ENCODE data around the gene MYRF. TPM values are rescaled to one million over a fixed set of nuclear protein-coding genes. Genes with fewer than 3 reads are reported as not detected.

MYRF gene
- polyA plus RNA-seq, 1 donor (not counting 4 experiments of a cell fraction or from before 2014, with no cell fraction given): 0.14 TPM

- TF ChIP-seq CTCF (optimal IDR thresholded peaks at IDR 0.05 in 1 of 3, IDR thresholded peaks at IDR 0.05 in 1 of 3, conservative IDR thresholded peaks at IDR 0.05 in 1 of 3; ENCODE audit: extremely low read depth in 1 of 3, insufficient read depth in 2 of 3, low read length in 3 of 3): no peak
- TF ChIP-seq EZH2 (IDR thresholded peaks at IDR 0.05; ENCODE audit: low read length): no peak
- DNase-seq (ENCODE audit: low read depth, low spot score) (no peak), FAIRE-seq (no peak)
- Histone ChIP-seq H3K9ac (ENCODE audit: control insufficient read depth, extremely low read depth, insufficient read depth, low read length) (no peak overlapping the region), H3K9me3 (ENCODE audit: control insufficient read depth, low read depth, low read length) (no peaks in the 10 kb centered on the region), H3K36me3 (ENCODE audit: control insufficient read depth in 2 of 2, extremely low read depth in 1 of 2, insufficient read depth in 2 of 2, low read length in 2 of 2) (no peaks in the 10 kb centered on the region), H2AFZ (ENCODE audit: control insufficient read depth, low read length) (no peak overlapping the region), H4K20me1 (ENCODE audit: control insufficient read depth, extremely low read depth, insufficient read depth, low read length) (no peaks in the 10 kb centered on the region), H3K27ac (ENCODE audit: control insufficient read depth, insufficient read depth, low read length) (no peak overlapping the region), H3K9me1 (ENCODE audit: control insufficient read depth, extremely low read depth, insufficient read depth, low read length) (no peaks in the 10 kb centered on the region), H3K27me3 (ENCODE audit: control insufficient read depth, extremely low read depth, insufficient read depth, low read length) (peaks cover 74% of the 10 kb centered on the region), H3K79me2 (ENCODE audit: control insufficient read depth, insufficient read depth, low read length) (no peaks in the 10 kb centered on the region), H3K4me2 (ENCODE audit: control insufficient read depth, extremely low read depth, insufficient read depth, low read depth, low read length) (no peak overlapping the region), H3K4me3 (ENCODE audit: control insufficient read depth in 2 of 3, extremely low read depth in 1 of 3, insufficient read depth in 2 of 3, low read depth in 1 of 3, low read length in 3 of 3) (no peak overlapping the region), H3K4me1 (ENCODE audit: control insufficient read depth, extremely low read depth, insufficient read depth, low read length) (no peaks in the 10 kb centered on the region)
- dilution Hi-C loops (cut with MboI; ENCODE audit: extremely low pct_ligation_motif_present, low sequenced_read_pairs): no loop called here
Measured at GRCh38 chr11:61714316-61714715, 38.1 kb upstream of the MYRF start.

- Histone ChIP-seq H3K27ac (ENCODE audit: control insufficient read depth, insufficient read depth, low read length) (no peak overlapping the region), H3K36me3 (ENCODE audit: control insufficient read depth in 2 of 2, extremely low read depth in 1 of 2, insufficient read depth in 2 of 2, low read length in 2 of 2) (no peaks in the 10 kb centered on the region), H3K4me3 (ENCODE audit: control insufficient read depth in 2 of 3, extremely low read depth in 1 of 3, insufficient read depth in 2 of 3, low read depth in 1 of 3, low read length in 3 of 3) (no peak overlapping the region), H3K9ac (ENCODE audit: control insufficient read depth, extremely low read depth, insufficient read depth, low read length) (no peak overlapping the region), H3K9me1 (ENCODE audit: control insufficient read depth, extremely low read depth, insufficient read depth, low read length) (no peaks in the 10 kb centered on the region), H2AFZ (ENCODE audit: control insufficient read depth, low read length) (no peak overlapping the region), H3K9me3 (ENCODE audit: control insufficient read depth, low read depth, low read length) (no peaks in the 10 kb centered on the region), H3K27me3 (ENCODE audit: control insufficient read depth, extremely low read depth, insufficient read depth, low read length) (peaks cover 75% of the 10 kb centered on the region), H4K20me1 (ENCODE audit: control insufficient read depth, extremely low read depth, insufficient read depth, low read length) (no peaks in the 10 kb centered on the region), H3K4me1 (ENCODE audit: control insufficient read depth, extremely low read depth, insufficient read depth, low read length) (no peaks in the 10 kb centered on the region), H3K4me2 (ENCODE audit: control insufficient read depth, extremely low read depth, insufficient read depth, low read depth, low read length) (no peak overlapping the region), H3K79me2 (ENCODE audit: control insufficient read depth, insufficient read depth, low read length) (no peaks in the 10 kb centered on the region)
- TF ChIP-seq EZH2 (IDR thresholded peaks at IDR 0.05; ENCODE audit: low read length): no peak
- no peak for TF ChIP-seq CTCF (optimal IDR thresholded peaks at IDR 0.05 in 1 of 3, IDR thresholded peaks at IDR 0.05 in 1 of 3, conservative IDR thresholded peaks at IDR 0.05 in 1 of 3; ENCODE audit: extremely low read depth in 1 of 3, insufficient read depth in 2 of 3, low read length in 3 of 3)
- dilution Hi-C loops (cut with MboI; ENCODE audit: extremely low pct_ligation_motif_present, low sequenced_read_pairs): no loop called here
- DNase-seq (ENCODE audit: low read depth, low spot score) (no peak), FAIRE-seq (no peak)
Measured at GRCh38 chr11:61714916-61715315, 37.5 kb upstream of the MYRF start.

All from keratinocyte (primary cell).